Mesenchymal stem cell (in vitro differentiated cells and primary cell): Measurements from ENCODE around the gene SLC10A1.

Experiments used
- DNase-seq: peaks from one replicate; pipeline ENCODE4 v3.0.0-alpha.2; 2013
- H2AFZ ChIP-seq: one replicate; pipeline ENCODE4 v1.6.1; 2013; ENCODE audit warnings: low read depth, mild to moderate bottlenecking, control low read depth, inconsistent platforms, low read length, moderate library complexity
- H2AK5ac ChIP-seq: 2 replicates; pipeline ENCODE4 v1.6.1; 2013; ENCODE audit warnings: low read length, moderate library complexity, mild to moderate bottlenecking, inconsistent platforms; ENCODE audit not compliant: severe bottlenecking
- H2BK120ac ChIP-seq: one replicate; pipeline ENCODE4 v1.6.1; 2013; ENCODE audit warnings: low read depth, mild to moderate bottlenecking, inconsistent platforms, low read length, moderate library complexity
- H2BK12ac ChIP-seq, 2 experiments: one replicate each; pipeline ENCODE4 v1.6.1; 2013; ENCODE audit warnings: inconsistent platforms in 2 of 2, low read length in 2 of 2, mild to moderate bottlenecking in 2 of 2, moderate library complexity in 2 of 2, control low read depth in 1 of 2
- H2BK15ac ChIP-seq: one replicate; pipeline ENCODE4 v1.6.1; 2013; ENCODE audit warnings: mild to moderate bottlenecking, low read depth, inconsistent platforms; ENCODE audit not compliant: poor library complexity, severe bottlenecking
- H2BK5ac ChIP-seq: 2 replicates; pipeline ENCODE4 v1.6.1; 2013; ENCODE audit warnings: low read depth, mild to moderate bottlenecking, low read length, control low read depth, inconsistent platforms; ENCODE audit not compliant: poor library complexity, severe bottlenecking
- H3K14ac ChIP-seq, 2 experiments: one replicate each; pipeline ENCODE4 v1.6.1; 2013; ENCODE audit warnings: inconsistent platforms in 2 of 2, low read length in 2 of 2, control low read depth in 1 of 2, mild to moderate bottlenecking in 1 of 2, moderate library complexity in 1 of 2
- H3K18ac ChIP-seq, 2 experiments: one replicate each; pipeline ENCODE4 v1.6.1; 2013; ENCODE audit warnings: inconsistent platforms in 2 of 2, low read length in 2 of 2, control low read depth in 1 of 2, low read depth in 1 of 2, mild to moderate bottlenecking in 1 of 2
- H3K23ac ChIP-seq, 2 experiments: one replicate each; pipeline ENCODE4 v1.6.1; 2013; ENCODE audit warnings: inconsistent platforms in 2 of 2, low read length in 2 of 2, mild to moderate bottlenecking in 2 of 2, moderate library complexity in 2 of 2, control low read depth in 1 of 2
- H3K27ac ChIP-seq: 2 replicates; pipeline ENCODE4 v1.5.1; 2013; ENCODE audit warnings: mild to moderate bottlenecking, moderate library complexity, low read length, control low read depth, inconsistent platforms; ENCODE audit not compliant: poor library complexity, severe bottlenecking
- H3K27me3 ChIP-seq, 2 experiments: 2 replicates each; pipeline versions ENCODE4 v1.6.1 to v1.7.0; 2013; ENCODE audit warnings: low read length in 2 of 2, mild to moderate bottlenecking in 2 of 2, moderate library complexity in 2 of 2, control low read depth in 1 of 2, inconsistent platforms in 1 of 2; ENCODE audit not compliant: control insufficient read depth in 1 of 2, insufficient read depth in 1 of 2
- H3K36me3 ChIP-seq, 2 experiments: 2 replicates each; pipeline versions ENCODE4 v1.6.1 to v1.7.0; 2013; ENCODE audit warnings: low read length in 2 of 2, control low read depth in 1 of 2, inconsistent platforms in 1 of 2, low read depth in 1 of 2, mild to moderate bottlenecking in 1 of 2; ENCODE audit not compliant: insufficient read depth in 2 of 2, control insufficient read depth in 1 of 2
- H3K4ac ChIP-seq, 2 experiments: one replicate each; pipeline ENCODE4 v1.6.1; 2013; ENCODE audit warnings: inconsistent platforms in 2 of 2, low read length in 2 of 2, mild to moderate bottlenecking in 2 of 2, moderate library complexity in 2 of 2, control low read depth in 1 of 2, low read depth in 1 of 2
- H3K4me1 ChIP-seq: 2 replicates; pipeline ENCODE4 v1.6.1; 2013; ENCODE audit warnings: low read depth, low read length, control low read depth; ENCODE audit not compliant: control insufficient read depth, insufficient read depth
- H3K4me2 ChIP-seq: 2 replicates; pipeline ENCODE4 v1.6.1; 2013; ENCODE audit warnings: low read length, mild to moderate bottlenecking, inconsistent platforms; ENCODE audit not compliant: poor library complexity, severe bottlenecking
- H3K4me3 ChIP-seq, 2 experiments: 2 replicates each; pipeline versions ENCODE4 v1.5.1 to v1.7.0; 2013; ENCODE audit warnings: low read length in 2 of 2, mild to moderate bottlenecking in 2 of 2, control low read depth in 1 of 2, low read depth in 1 of 2; ENCODE audit not compliant: insufficient read depth in 1 of 2
- H3K79me1 ChIP-seq: replicated peaks from 2 replicates; pipeline ENCODE4 v1.6.1; 2013; ENCODE audit warnings: mild to moderate bottlenecking, control low read depth, low read length, inconsistent platforms; ENCODE audit not compliant: poor library complexity, severe bottlenecking
- H3K9ac ChIP-seq: 2 replicates; pipeline ENCODE4 v1.7.0; 2013; ENCODE audit warnings: mild to moderate bottlenecking, low read length, moderate library complexity
- H3K9me3 ChIP-seq: 2 replicates; pipeline ENCODE4 v1.7.0; 2013; ENCODE audit warnings: mild to moderate bottlenecking, low read length; ENCODE audit not compliant: control insufficient read depth
- H4K8ac ChIP-seq: one replicate; pipeline ENCODE4 v1.6.1; 2013; ENCODE audit warnings: inconsistent platforms, mild to moderate bottlenecking, low read length, moderate library complexity
- H4K91ac ChIP-seq: one replicate; pipeline ENCODE4 v1.6.1; 2013; ENCODE audit warnings: mild to moderate bottlenecking, low read length, inconsistent platforms
- WGBS: methylation state at CpG from one replicate; pipeline ENCODE4 v1.1.7; 2013; ENCODE audit warnings: mixed read lengths; 5-methylcytosine and 5-hydroxymethylcytosine counted together

SLC10A1 gene

DNA sequence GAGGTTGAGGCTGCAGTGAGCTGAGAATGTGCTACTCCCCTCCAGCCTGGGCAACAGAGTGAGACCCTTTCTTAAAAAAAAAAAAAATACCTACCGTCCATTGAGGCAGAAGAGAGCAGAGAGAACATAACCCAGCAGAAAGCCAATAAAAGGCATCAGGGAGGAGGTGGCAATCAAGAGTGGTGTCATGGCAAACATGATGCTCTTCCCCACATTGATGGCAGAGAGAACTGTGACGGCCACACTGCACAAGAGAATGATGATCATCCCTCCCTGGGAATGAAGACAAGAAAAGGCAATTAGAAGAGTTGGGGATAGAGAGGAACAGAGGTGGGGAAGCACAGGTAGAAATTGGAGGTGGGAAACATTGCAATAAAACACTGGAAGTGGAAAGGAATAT is 18.0 kb downstream of the SLC10A1 start:
- Histone ChIP-seq H3K27me3 (no peaks in the 10 kb centered on the region), H3K4me1 (no peaks in the 10 kb centered on the region), H2AFZ (no peak overlapping the region), H3K36me3 (peaks cover 18 to 74% of the 10 kb centered on the region in 2 experiments), H3K9me3 (no peaks in the 10 kb centered on the region), H3K27ac (no peak overlapping the region), H3K4me2 (no peak overlapping the region), H4K8ac (no peak overlapping the region), H2AK5ac (no peak overlapping the region), H2BK15ac (no peak overlapping the region), H3K18ac (no peak overlapping the region), H3K79me1 (peaks cover 26% of the 10 kb centered on the region), H3K14ac (no peak overlapping the region), H3K23ac (no peak overlapping the region), H2BK5ac (no peak overlapping the region), H3K4me3 (no peak overlapping the region), H3K4ac (no peak overlapping the region), H3K9ac (no peak overlapping the region), H2BK120ac (no peak overlapping the region), H4K91ac (no peak overlapping the region), H2BK12ac (no peak overlapping the region)
- 96% methylated on average over 2 of the region's 2 CpGs for WGBS
- no peak for DNase-seq

GRCh38 chr14:69776875-69777453 is 20.1 kb downstream of the SLC10A1 start:
- Histone ChIP-seq H3K9ac (no peak overlapping the region), H3K4me3 (no peak overlapping the region), H2BK120ac (no peak overlapping the region), H3K4ac (no peak overlapping the region), H2AK5ac (no peak overlapping the region), H3K36me3 (peaks cover 29 to 95% of the 10 kb centered on the region in 2 experiments), H2BK15ac (no peak overlapping the region), H4K91ac (no peak overlapping the region), H3K79me1 (peaks cover 31% of the 10 kb centered on the region), H4K8ac (no peak overlapping the region), H2AFZ (no peak overlapping the region), H2BK5ac (no peak overlapping the region), H3K23ac (no peak overlapping the region), H3K9me3 (no peaks in the 10 kb centered on the region), H3K4me2 (no peak overlapping the region), H3K14ac (no peak overlapping the region), H3K27ac (no peak overlapping the region), H2BK12ac (no peak overlapping the region), H3K4me1 (no peaks in the 10 kb centered on the region), H3K27me3 (no peaks in the 10 kb centered on the region), H3K18ac (no peak overlapping the region)
- no peak for DNase-seq
- 96% methylated on average over 4 of the region's 4 CpGs for WGBS

DNA sequence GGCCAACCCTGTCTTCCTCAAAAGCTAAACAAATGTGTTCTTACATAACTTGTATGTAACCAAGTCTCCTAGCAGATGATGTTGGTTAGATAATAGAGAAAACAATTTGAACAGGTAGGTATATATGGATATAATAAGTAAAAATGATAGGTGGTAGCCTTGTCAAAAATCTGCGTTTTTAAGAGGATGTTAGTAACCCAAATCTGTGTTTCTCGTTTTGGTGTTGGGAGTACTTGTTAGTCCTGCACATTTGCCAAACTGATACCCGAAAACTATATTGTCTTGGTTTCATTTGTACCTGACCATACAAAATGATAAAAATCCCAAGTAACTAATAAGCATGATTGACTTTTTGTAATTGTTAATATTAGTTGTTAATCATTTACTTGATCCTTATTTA is 22.0 kb downstream of the SLC10A1 start:
- no peak overlapping the region for H3K4ac ChIP-seq
- H3K9ac ChIP-seq: no peak overlapping the region
- no peaks in the 10 kb centered on the region for H3K9me3 ChIP-seq
- DNase-seq: no peak
- H2AK5ac ChIP-seq: no peak overlapping the region
- H2BK12ac ChIP-seq: no peak overlapping the region
- no peak overlapping the region for H2AFZ ChIP-seq
- H3K18ac ChIP-seq: no peak overlapping the region
- H2BK120ac ChIP-seq: no peak overlapping the region
- no peak overlapping the region for H2BK5ac ChIP-seq
- peaks cover 36 to 99% of the 10 kb centered on the region in 2 experiments for H3K36me3 ChIP-seq
- no peak overlapping the region for H3K14ac ChIP-seq
- no peak overlapping the region for H4K91ac ChIP-seq
- H3K23ac ChIP-seq: no peak overlapping the region
- WGBS: 97% methylated on average over 3 of the region's 3 CpGs
- H3K4me3 ChIP-seq: no peak overlapping the region
- H4K8ac ChIP-seq: no peak overlapping the region
- H3K79me1 ChIP-seq: peaks cover 34% of the 10 kb centered on the region
- no peak overlapping the region for H3K27ac ChIP-seq
- H3K4me2 ChIP-seq: no peak overlapping the region
- H3K27me3 ChIP-seq: no peaks in the 10 kb centered on the region
- H2BK15ac ChIP-seq: no peak overlapping the region
- peaks cover 4% of the 10 kb centered on the region for H3K4me1 ChIP-seq

DNA sequence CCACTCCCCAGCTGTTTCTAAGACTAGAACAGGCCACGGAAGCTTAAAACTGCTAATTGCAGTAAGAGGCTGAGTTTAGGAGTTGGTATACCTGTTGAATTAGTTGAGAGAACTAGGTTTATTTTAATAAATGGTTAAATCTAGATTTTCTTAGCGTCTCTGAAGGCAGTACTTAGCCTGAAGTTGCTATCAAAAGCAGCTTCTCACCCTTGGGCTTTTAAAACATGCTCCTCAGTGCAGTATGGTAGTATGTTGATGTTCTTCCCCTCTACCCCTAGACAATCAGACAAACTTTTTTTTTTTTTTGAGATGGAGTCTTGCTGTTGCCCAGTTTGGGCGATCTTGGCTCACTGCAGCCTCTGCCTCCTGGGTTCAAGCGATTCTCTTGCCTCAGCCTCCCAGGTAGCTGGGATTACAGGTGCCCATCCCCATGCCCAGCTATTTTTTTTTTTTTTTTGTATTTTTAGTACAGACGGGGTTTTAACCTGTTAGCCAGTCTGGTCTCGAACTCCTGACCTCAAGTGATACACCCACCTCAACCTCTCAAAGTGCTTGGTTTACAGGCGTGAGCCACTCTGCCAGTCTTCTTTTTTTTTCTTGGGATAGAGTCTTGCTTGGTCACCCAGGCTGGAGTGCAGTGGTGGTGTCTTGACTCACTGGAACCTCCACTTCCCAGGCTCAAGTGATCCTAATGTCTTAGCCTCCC is 23.3 kb downstream of the SLC10A1 start:
- H2AFZ ChIP-seq: no peak overlapping the region
- H3K27ac ChIP-seq: no peak overlapping the region
- H3K14ac ChIP-seq: no peak overlapping the region
- no peak overlapping the region for H4K8ac ChIP-seq
- H3K4me2 ChIP-seq: no peak overlapping the region
- peaks cover 39 to 100% of the 10 kb centered on the region in 2 experiments for H3K36me3 ChIP-seq
- no peak overlapping the region for H3K18ac ChIP-seq
- no peak overlapping the region for H3K4me3 ChIP-seq
- H2BK15ac ChIP-seq: no peak overlapping the region
- no peak overlapping the region for H2AK5ac ChIP-seq
- no peak overlapping the region for H3K23ac ChIP-seq
- H2BK12ac ChIP-seq: no peak overlapping the region
- H2BK5ac ChIP-seq: no peak overlapping the region
- no peak overlapping the region for H3K9ac ChIP-seq
- no peak overlapping the region for H4K91ac ChIP-seq
- no peaks in the 10 kb centered on the region for H3K27me3 ChIP-seq
- peak; percentile 41 for DNase-seq
- H3K4me1 ChIP-seq: peaks cover 8% of the 10 kb centered on the region
- no peak overlapping the region for H2BK120ac ChIP-seq
- H3K4ac ChIP-seq: no peak overlapping the region
- H3K9me3 ChIP-seq: no peaks in the 10 kb centered on the region
- peaks cover 34% of the 10 kb centered on the region for H3K79me1 ChIP-seq
- 97% methylated on average over 5 of the region's 7 CpGs for WGBS
